NT2/D1 (cell line): ENCODE data around the gene TRMT61A.

Experiments used
- YY1 ChIP-seq: IDR thresholded peaks from 2 replicates; pipeline ENCODE4 v1.6.1; 2011; ENCODE audit not compliant: insufficient read length, insufficient read depth
- ZNF274 ChIP-seq: IDR thresholded peaks from 2 replicates; pipeline ENCODE4 v1.6.1; 2011; ENCODE audit warnings: mild to moderate bottlenecking, low read depth, low read length

GRCh38 chr14:103541709-103542604, 13.0 kb downstream of the TRMT61A start:
- TF ChIP-seq YY1 (no peak), ZNF274 (no peak)
